ENCODE results near the gene ROBO2. TPM values are rescaled to one million over a fixed set of nuclear protein-coding genes. Genes with fewer than 3 reads are reported as not detected.
A peak's percentile ranks its signal among the peaks of the same experiment; 100 is the strongest.

The ROBO2 gene
- total RNA-seq, 1 donor from 2014 or later: 0.79 TPM

GRCh38 chr3:77142578-77142977 lies 102.7 kb downstream of the ROBO2 start:
- no peaks in the 10 kb centered on the region for H3K36me3 ChIP-seq (ENCODE audit: control insufficient read depth, insufficient read depth, low read length)
- no peak for TF ChIP-seq CTCF (IDR thresholded peaks at IDR 0.05; ENCODE audit: insufficient read depth, low read length, severe bottlenecking)
- no peak for DNase-seq (ENCODE audit: low read depth)
- no peak for FAIRE-seq
- no peak overlapping the region for H3K4me3 ChIP-seq (ENCODE audit: low read depth, low read length)
- no peaks in the 10 kb centered on the region for H3K27me3 ChIP-seq (ENCODE audit: control insufficient read depth, insufficient read depth, low read length)

GRCh38 chr3:77146004-77146403 lies 106.1 kb downstream of the ROBO2 start:
- no peaks in the 10 kb centered on the region for H3K36me3 ChIP-seq (ENCODE audit: control insufficient read depth, insufficient read depth, low read length)
- FAIRE-seq (no peak), DNase-seq (ENCODE audit: low read depth) (no peak)
- H3K27me3 ChIP-seq (ENCODE audit: control insufficient read depth, insufficient read depth, low read length): no peaks in the 10 kb centered on the region
- no peak overlapping the region for H3K4me3 ChIP-seq (ENCODE audit: low read depth, low read length)
- no peak for TF ChIP-seq CTCF (IDR thresholded peaks at IDR 0.05; ENCODE audit: insufficient read depth, low read length, severe bottlenecking)

- H3K27me3 ChIP-seq (ENCODE audit: control insufficient read depth, insufficient read depth, low read length): no peaks in the 10 kb centered on the region
- TF ChIP-seq CTCF (IDR thresholded peaks at IDR 0.05; ENCODE audit: insufficient read depth, low read length, severe bottlenecking): no peak
- no peak for FAIRE-seq
Observed at GRCh38 chr3:77147836-77148578, 108.1 kb downstream of the ROBO2 start.

GRCh38 chr3:77149382-77149781 lies 109.5 kb downstream of the ROBO2 start:
- H3K4me3 ChIP-seq (ENCODE audit: low read depth, low read length): no peak overlapping the region
- TF ChIP-seq CTCF (IDR thresholded peaks at IDR 0.05; ENCODE audit: insufficient read depth, low read length, severe bottlenecking): no peak
- FAIRE-seq (no peak), DNase-seq (ENCODE audit: low read depth) (no peak)
- H3K27me3 ChIP-seq (ENCODE audit: control insufficient read depth, insufficient read depth, low read length): no peaks in the 10 kb centered on the region
- H3K36me3 ChIP-seq (ENCODE audit: control insufficient read depth, insufficient read depth, low read length): no peaks in the 10 kb centered on the region

More at GRCh38 chr3:77147836-77148578, 108.1 kb downstream of the ROBO2 start:
- Histone ChIP-seq H3K4me3 (ENCODE audit: low read depth, low read length) (no peak overlapping the region), H3K36me3 (ENCODE audit: control insufficient read depth, insufficient read depth, low read length) (no peaks in the 10 kb centered on the region)
- DNase-seq (ENCODE audit: low read depth): peak; percentile 41

- no peak for DNase-seq (ENCODE audit: low read depth)
- H3K4me3 ChIP-seq (ENCODE audit: low read depth, low read length): no peak overlapping the region
- no peak for TF ChIP-seq CTCF (IDR thresholded peaks at IDR 0.05; ENCODE audit: insufficient read depth, low read length, severe bottlenecking)
- no peak for FAIRE-seq
- H3K36me3 ChIP-seq (ENCODE audit: control insufficient read depth, insufficient read depth, low read length): no peaks in the 10 kb centered on the region
- no peaks in the 10 kb centered on the region for H3K27me3 ChIP-seq (ENCODE audit: control insufficient read depth, insufficient read depth, low read length)
Observed at GRCh38 chr3:77150028-77150427, 110.1 kb downstream of the ROBO2 start.

GRCh38 chr3:77150759-77151158 lies 110.9 kb downstream of the ROBO2 start:
- FAIRE-seq (no peak), DNase-seq (ENCODE audit: low read depth) (no peak)
- Histone ChIP-seq H3K27me3 (ENCODE audit: control insufficient read depth, insufficient read depth, low read length) (no peaks in the 10 kb centered on the region), H3K36me3 (ENCODE audit: control insufficient read depth, insufficient read depth, low read length) (no peaks in the 10 kb centered on the region), H3K4me3 (ENCODE audit: low read depth, low read length) (no peak overlapping the region)
- TF ChIP-seq CTCF (IDR thresholded peaks at IDR 0.05; ENCODE audit: insufficient read depth, low read length, severe bottlenecking): no peak
